NOMO-1 (cell line): ENCODE measurements around the gene ATP1A3.
"Not testable (repeated sequence)": the region's sequence is repeated elsewhere in the genome, so short reads cannot be mapped to it uniquely, and the experiment has no call there.

Experiments
- DNase-seq, 2 experiments: peaks; one replicate each; lab custom pipeline; 2025; ENCODE audit not compliant: unreplicated experiment in 2 of 2; lab: John Stamatoyannopoulos, UW

Gene ATP1A3

DNA sequence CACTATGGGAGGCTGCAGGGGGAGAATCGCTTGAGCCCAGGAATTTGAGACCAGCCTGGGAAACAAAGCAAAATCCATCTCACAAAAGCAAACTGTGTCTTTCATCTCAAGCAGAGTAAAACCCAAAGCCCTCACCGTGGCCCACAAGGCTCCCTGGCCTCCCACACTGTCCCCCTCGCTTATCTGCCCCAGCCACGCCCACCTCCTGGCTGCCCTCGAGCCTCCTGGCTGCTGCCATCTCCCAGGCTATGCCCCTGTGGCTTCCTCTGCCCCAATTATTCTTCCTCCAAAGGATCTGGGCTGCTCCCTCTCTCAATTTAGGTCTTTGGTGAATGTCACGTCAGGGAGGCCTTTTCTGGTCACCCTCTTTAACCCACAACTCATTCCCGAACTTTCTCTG, 38.5 kb downstream of the ATP1A3 start:
- DNase-seq, result no peak

DNA sequence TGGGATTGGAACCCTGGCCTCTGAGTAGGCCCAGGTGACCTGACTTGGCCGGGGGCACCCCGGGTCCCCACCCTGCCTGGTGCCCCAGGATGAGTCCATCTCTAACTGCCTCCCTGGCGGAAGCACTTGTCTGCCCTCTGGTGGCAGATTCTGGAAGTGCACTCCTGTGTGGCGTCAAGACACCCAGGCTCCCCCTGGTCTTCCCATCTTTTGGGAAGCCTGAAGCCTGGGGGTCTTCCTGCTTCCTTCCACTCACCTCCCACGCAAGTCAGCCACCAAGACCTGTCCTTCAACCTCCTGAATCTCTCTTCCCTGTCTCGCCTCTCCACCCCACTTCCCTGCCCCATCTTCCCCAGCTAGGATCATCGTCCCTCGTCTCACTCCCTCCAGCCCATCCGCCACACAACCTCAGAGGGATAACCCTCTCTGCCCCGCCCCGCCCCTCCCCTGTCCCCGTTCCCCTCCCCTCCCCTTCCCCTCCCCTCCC, 42.3 kb downstream of the ATP1A3 start:
- DNase-seq, result peak; percentile 27 to 62

- no peak for DNase-seq
These were observed 46.9 kb downstream of the ATP1A3 start for GRCh38 chr19:41947091-41947490.

DNA sequence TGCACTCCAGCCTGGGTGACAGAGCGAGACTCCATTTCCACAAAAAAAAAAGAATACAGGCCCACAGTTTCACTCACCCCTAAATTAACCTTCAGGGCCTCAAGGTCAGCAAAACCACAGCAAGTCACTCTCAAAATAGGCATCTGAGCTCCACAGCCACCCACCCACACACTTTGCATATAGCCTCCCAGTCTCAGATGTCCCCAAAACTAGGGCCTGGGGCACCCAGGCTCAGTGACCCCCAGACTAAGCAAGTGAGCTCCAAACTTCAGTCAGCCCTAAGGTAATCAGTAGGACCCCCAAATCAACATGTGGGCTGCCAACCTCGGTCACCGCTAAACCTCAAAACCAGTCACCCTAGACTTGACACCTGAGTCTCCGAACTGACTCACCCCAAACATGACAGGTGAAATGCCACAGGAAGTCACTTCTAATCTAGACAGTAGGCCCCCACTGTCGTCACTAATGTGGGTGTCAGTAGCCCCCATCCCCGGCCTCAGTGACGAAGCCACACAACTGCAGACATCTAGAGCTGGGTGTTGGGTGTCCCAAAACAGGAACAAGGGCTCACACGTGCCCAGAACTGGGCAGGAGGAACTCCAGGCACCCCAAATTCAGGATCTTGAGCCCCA, 48.8 kb downstream of the ATP1A3 start:
- no peak for DNase-seq

DNA sequence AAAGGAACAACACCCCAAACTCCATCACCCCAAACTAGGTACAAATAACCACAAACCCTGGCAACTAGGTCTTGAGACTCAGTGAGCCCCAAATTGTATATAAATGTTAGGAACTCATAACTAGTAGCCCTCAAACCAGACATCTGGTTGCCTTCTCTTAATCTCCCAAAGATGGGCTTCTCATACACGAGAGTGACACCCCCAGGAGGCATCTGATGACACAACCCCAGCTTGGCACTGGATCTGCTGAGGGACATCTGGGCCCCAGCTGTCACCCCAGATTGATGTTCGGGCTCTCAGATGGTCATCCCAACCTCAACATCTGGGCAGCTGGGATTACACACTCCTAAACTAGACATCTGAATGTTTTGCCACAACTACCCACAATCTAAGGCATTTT, 49.7 kb downstream of the ATP1A3 start:
- no peak for DNase-seq

DNA sequence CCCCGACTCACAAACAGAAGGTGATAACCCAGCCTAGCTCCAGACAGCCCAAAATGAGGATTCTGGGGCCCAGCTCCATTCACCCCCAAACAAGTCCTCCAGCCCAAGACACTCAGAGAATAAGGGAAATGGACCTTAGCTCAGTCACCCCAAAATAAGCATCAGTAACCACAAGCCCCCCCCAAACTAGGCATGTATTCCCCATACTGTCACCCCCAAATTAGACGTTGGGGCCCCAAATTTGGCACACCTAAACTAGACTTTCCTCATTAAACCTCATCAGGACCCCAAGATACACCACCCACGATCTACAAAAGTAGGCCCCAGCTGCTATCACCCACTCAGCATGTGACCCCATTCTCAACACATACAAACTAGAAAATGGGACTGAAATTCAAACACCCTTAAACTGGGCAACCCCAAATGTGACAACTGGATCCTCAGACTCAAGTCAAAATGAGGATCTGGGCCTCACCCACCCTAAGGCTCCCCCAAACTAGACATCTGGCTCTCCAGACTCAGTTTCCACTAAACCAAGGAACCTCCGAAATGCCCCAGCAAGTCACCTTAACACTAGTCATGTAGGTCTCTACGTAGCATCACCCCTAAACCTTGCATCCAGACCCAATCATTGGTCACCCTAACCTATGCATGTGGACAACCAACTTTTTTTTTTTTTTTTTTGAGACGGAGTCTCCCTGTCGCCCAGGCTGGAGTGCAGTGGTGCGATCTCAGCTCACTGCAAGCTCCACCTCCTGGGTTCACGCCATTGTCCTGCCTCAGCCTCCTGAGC, 52.4 kb downstream of the ATP1A3 start:
- no peak for DNase-seq

GRCh38 chr19:41940731-41941409, 53.2 kb downstream of the ATP1A3 start:
- DNase-seq, result no peak

- peak in 1 of 2 experiments; percentile 46 for DNase-seq
These were observed 53.9 kb downstream of the ATP1A3 start for GRCh38 chr19:41939861-41940730.

DNA sequence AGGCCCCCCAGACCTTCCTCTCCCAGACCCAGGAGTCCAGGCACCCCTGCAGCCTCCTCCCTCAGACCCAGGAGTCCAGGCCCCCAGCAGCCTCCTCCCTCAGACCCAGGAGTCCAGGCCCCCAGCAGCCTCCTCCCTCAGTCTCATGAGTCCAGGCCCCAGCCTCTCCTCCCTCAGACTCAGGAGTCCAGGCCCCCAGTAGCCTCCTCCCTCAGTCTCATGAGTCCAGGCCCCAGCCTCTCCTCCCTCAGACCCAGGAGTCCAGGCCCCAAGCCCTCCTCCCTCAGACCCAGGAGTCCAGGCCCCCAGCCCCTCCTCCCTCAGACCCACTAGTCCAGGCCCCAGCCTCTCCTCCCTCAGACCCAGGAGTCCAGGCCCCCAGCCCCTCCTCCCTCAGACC, 54.8 kb downstream of the ATP1A3 start:
- DNase-seq, result not testable (repeated sequence)

DNA sequence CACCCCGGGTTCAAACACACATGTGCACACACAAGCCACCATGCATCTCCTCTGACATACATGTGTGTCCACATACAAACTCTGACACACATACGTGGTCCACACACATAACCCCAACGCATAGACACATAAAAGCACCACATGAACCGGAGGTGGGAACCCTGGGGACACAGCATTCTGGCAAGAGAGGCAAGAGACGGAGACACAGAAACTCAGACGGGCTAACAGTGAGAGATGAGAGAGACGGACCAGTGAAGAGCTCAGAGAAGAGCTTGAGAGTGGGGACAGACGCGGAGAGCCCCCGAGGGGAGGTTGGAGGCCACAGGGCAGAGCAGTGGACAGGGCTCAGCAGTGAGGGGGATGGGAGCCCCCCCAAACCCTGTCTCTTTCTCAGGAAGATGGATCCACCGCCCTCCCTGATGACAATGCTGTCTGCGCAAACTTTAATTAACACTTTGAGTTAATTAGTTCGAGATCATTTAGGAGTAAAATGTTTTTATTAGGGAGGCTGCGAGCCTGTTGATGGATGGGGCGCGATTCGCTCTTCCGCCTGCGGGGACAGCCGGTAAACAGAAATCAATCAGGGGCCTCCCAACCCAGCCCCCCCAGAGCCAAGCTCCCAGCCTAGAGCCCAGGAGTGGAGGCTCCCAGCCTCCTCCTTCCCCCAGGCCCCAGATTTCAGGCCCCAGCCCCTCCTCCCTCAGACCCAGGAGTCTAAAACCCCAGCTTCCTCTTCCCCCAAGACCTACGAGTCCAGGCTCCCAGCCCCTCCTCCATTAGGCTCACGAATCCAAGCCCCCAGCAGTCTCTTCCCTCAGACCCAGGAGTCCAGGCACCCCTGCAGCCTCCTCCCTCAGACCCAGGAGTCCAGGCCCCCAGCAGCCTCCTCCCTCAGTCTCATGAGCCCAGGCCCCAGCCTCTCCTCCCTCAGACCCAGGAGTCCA, 56.2 kb downstream of the ATP1A3 start:
- peak; percentile 15 to 35 for DNase-seq

- DNase-seq, result no peak
These were observed 57.1 kb downstream of the ATP1A3 start for GRCh38 chr19:41936961-41937360.

DNA sequence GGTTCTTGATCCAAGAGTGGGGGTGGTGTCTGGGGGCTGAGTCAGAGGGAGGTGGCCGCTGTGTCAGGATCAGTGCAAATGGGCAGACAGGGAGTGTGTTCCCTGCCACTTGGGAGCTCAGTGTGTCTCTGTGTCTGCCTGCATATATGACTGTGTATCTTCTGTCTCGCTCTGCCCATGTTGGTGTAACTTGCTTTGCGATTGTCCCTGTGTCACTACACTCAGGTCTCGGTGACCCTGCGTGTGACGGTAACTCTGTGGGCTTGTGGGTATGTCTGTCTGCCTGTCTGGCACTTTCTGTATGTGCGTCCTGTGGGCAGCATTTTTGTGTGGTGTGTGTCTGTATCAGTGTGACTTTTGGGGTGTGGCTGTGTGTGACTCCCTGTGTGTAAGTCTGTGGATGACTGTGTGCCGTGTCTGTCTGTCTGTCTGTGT, 57.6 kb downstream of the ATP1A3 start:
- no peak for DNase-seq

- no peak for DNase-seq
These were observed 58.1 kb downstream of the ATP1A3 start for GRCh38 chr19:41935760-41936415.

- peak; percentile 47 to 68 for DNase-seq
These were observed 59.1 kb downstream of the ATP1A3 start for GRCh38 chr19:41934849-41935374.

GRCh38 chr19:41933693-41934426, 60.2 kb downstream of the ATP1A3 start:
- peak; percentile 47 to 51 for DNase-seq

DNA sequence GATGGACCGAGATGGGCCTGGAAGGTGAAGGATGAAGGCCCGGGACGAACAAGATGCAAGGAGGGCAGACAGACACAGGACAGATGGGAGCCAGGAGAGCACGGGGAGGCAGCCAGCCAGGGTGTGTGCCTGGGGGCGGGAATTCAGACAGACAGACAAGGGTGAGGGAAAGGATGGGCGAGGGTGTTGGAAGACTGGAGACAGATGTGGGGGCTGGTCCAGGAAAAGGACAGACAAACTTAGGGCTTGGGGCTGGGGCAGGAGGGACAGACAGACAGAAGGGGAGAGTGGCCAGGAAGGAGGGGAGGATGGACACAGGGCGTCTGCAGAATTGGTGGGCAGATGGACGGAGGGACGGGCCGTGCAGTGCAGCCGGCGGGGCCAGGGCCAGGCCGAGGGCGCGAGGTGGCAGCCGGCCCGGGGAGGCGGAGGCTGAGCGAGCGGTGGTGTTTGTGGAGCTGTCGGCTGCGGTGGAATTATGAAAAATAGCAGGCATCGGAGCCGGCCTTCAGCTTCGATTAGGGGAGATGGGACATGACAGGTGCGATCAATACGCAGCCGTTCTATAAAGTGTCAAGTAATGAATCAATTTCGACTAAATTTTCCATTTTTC, 61.2 kb downstream of the ATP1A3 start:
- no peak for DNase-seq

- DNase-seq, result no peak
These were observed 61.7 kb downstream of the ATP1A3 start for GRCh38 chr19:41932259-41932719.
